Ureter (tissue), 1 donor: ENCODE results near the gene TMEM108. TPM values are rescaled to one million over a fixed set of nuclear protein-coding genes. Genes with fewer than 3 reads are reported as not detected.

ENCODE experiments used
- DNase-seq: peaks from one replicate; pipeline ENCODE4 v3.0.0-alpha.2; 2020; ENCODE audit warnings: low spot score
- total RNA-seq: library from RNA; stranded (reverse); gene quantifications from one replicate; pipeline ENCODE4 v1.2.4, GENCODE V29; 2023
- donor health status: DM: yes; HTN: yes; CAD: no.

TMEM108 gene
- total RNA-seq, 1 donor from 2014 or later, result 1.5 TPM

GRCh38 chr3:133330522-133330921, 292.3 kb downstream of the TMEM108 start:
- no peak for DNase-seq

DNA sequence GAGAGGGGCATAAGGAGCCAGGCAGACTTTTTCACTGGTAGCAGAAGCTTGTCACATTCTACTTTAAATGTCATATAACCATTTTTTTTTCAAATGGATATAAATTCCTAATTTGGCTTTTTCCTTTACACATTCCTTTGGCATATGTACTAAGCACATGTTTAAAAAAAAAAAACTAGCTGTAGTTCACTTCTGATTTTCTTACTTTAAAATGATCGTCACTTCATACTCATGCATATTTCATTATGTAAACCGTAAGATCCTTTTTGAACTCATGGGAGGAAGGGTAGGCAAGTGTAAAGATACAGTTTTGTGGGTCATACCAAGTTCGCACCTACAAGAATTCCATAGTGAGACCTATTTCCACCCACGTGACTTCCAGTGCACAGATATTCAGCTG, 316.5 kb downstream of the TMEM108 start:
- DNase-seq, result no peak

DNA sequence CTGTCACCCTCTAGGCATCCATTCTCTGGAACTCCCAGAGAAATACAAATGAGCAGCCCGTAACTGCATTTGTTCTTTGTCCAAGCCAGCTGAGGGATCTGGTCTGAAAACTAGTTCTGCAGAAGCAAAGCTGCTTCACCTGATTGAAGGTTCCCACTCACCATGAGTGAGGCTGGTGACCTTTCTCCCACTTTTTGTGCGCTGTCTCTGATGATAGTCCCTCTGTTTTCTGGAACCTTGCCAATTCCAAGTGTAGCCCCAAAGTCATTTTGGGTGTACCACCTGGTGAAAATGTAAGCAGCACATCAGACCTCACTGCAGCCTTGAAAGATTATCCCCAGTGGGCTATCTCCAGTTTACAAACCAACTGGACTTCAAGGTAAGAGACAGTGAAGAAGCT, 322.3 kb downstream of the TMEM108 start:
- DNase-seq, result no peak

DNA sequence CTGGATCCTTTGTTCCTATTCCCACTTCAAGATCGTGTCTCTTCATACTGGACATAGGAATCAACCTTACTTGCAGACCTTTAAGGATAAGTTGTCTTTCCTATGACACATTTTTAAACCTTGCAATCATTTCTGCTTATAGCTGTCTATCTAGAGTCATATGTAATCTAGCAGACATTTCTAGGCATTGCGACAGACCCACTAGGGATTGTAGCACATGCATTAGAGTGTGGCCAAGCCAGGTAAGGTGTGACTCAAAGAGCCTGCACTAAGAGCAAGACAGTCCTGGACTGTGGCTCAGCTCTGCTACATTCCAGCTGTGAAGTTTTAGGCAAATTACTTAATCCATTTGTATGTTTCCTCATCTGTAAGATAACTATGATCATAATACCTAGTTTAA, 322.8 kb downstream of the TMEM108 start:
- DNase-seq, result no peak

DNA sequence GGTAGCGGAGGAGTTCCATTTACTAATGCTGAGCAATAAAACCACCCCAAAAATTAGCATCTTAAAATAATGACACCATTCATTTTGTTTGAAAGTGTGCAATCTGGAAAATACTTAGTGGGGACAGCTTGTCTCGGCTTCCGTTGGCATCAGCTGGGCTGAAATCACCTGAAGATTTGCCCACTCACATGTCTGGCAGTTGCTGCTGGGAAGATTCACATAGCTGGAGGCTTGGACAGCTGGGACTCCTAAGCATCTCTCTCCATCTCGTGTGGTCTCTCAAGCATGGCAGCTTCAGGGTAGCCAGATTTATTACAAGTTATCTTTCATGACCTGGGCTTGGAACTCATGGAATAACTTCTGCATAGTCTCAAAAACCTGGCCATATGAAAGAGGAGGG, 323.2 kb downstream of the TMEM108 start:
- DNase-seq, result no peak

DNA sequence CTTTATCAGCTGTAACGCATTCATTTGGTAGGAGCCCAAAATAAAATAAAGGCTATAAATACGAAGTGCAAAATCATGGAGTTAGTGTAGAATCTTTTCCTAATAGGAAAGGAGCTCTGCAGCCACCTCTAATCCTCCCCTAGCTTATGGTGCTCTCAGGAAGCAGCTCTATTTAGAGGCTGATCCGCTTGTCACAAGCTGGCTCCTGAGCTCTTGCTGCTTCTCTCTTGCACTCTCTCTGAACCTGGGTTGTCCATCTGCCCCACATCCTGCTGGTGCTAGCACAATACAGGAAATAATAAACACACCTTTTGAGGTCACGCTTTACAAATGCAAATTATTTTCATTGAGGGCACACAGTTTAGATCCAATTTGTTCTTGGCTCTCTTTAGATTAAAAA, 324.3 kb downstream of the TMEM108 start:
- no peak for DNase-seq

- no peak for DNase-seq
These were observed 326.5 kb downstream of the TMEM108 start for GRCh38 chr3:133364704-133365103.

DNA sequence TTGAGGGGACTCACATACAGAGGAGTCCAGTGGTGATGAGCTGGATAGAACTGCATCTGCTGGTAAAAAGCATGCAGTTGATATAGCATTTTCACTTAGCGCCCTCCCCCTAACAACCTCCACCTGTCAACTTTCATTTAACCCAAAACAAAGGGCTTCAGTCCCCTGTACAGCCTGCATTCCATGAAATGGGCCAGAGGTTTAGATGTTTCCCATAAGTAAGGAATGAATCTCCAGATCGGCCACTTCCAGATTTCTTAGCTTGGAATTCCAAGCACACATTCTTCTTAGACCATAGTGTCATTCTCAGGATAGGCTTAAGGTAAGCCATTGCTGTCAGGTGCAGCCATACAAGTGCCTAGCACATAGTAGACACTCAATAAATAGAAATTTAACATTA, 328.7 kb downstream of the TMEM108 start:
- DNase-seq, result no peak

DNA sequence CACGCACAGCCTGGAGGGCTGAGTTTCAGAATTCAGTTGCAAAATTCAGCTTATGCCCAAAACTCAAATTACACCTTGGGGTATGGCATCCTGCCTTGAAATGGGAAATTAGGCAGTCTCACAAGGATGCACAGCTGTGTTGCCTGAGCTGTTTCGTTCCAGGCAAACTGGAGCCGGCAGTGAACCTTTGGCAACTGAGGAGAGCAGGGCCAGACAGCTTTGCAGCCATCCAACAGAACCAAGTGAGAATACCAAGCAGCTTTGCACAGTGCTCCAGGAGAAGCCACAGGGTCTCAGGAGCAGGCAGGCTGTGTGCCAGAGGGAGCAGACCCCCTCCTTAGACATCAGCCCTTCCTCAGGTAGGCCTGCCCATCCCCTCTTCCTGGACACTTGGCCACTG, 329.2 kb downstream of the TMEM108 start:
- no peak for DNase-seq

DNA sequence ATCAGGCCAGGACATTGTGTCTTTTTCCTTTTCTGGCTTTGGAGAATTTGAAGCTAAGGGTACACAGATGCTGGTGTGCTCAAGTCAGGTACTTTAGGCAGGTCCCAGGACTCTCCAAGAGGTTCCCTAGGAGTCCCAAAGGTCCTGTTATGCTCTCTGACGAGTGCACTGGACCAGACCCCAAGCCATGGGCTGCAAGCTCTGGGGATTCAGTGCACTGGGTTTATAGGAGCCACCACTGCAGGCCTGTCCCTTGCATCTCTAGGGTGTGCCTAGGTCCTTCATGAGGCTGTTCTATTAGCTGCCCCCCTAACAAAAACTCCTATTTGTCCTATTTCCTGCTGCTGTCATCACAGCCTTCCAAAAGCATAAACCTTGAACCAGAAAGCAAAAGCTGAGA, 329.8 kb downstream of the TMEM108 start:
- no peak for DNase-seq

GRCh38 chr3:133368371-133369067, 330.3 kb downstream of the TMEM108 start:
- DNase-seq, result no peak

GRCh38 chr3:133369068-133369440, 330.9 kb downstream of the TMEM108 start:
- no peak for DNase-seq

- peak; percentile 7 for DNase-seq
These were observed 333.0 kb downstream of the TMEM108 start for GRCh38 chr3:133371181-133371580.

DNA sequence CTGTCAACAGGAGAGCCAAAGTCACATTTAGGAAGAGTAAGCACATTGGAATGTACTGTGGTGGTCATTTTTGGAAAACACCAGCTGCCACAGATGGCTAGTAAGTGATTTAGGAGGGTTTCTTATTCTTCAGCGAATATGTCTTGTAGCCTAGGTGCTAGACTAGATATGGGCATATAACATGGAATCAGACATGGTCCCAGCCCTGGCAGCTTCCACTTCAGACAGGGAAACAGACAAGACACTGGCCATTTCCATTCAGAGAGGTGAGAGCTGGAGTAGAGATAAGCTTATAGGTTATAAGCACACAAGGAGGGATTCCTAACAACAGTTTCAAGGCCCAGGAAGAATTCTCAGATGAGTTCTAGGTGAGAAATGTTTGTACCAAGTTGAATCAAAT, 333.5 kb downstream of the TMEM108 start:
- DNase-seq, result peak; percentile 5

DNA sequence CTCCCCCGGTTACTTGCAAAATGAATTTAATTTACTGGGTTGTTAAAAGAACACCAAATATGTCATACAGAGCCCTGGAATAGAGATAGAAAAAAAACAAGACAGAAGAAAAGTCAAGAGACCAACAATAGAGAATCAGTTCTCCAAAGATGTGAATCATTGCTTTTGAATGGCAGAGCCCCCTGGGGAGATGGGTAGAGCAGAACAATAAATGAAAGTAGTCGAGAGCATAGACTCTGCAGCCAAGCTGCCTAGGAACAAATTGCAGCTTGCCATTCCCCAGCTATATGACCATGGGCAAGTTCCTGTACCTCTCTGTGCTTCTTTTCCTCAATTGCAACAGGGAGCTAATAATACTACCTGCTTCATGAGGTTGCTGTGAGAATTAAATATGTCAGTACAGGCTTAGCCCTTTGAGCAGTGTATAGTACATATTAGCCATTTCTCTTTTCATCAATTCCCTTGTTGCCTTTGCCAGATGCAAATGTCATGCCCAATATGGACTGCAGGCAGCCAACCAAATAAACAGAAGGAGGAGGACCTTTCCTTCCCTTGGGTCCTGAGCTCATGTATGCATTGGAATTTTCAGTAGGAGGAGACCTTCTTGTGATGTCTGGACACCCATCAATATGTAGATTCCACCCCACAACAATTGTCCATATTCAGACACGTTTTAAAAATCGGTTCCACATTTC, 336.7 kb downstream of the TMEM108 start:
- no peak for DNase-seq

GRCh38 chr3:133375403-133375745, 337.2 kb downstream of the TMEM108 start:
- DNase-seq, result no peak

DNA sequence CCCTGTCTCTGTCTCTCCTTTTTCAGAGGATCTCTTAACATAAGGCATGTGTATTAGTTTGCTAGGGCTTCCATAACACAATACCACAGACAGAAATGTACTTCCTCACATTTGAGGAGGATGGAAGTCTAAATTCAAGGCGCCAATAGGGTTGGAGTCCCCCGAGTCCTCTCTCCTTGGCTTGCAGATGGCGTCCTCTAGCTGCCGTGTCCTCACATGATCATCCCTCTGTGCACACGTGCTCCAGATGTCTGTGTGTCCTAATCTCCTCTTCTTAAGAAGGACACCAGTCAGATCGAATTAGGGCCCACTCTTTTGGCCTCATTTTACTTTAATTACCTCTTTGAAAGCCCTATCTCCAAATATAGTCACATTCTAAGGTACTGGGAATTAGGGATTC, 338.6 kb downstream of the TMEM108 start:
- no peak for DNase-seq

GRCh38 chr3:133377396-133377795, 339.2 kb downstream of the TMEM108 start:
- no peak for DNase-seq

DNA sequence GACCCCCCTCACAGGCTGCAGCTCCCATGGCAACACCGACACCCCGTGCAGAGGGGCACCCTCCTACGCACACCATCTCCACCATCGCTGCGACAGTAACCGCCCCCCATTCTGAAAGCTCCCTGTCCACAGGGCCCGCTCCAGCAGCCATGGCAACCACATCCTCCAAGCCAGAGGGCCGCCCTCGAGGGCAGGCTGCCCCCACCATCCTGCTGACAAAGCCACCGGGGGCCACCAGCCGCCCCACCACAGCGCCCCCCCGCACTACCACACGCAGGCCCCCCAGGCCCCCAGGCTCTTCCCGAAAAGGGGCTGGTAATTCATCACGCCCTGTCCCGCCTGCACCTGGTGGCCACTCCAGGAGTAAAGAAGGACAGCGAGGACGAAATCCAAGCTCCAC, 341.7 kb downstream of the TMEM108 start:
- no peak for DNase-seq

- DNase-seq, result no peak
These were observed 342.5 kb downstream of the TMEM108 start for GRCh38 chr3:133380481-133381225.

- DNase-seq, result no peak
These were observed 343.3 kb downstream of the TMEM108 start for GRCh38 chr3:133381346-133382109.

DNA sequence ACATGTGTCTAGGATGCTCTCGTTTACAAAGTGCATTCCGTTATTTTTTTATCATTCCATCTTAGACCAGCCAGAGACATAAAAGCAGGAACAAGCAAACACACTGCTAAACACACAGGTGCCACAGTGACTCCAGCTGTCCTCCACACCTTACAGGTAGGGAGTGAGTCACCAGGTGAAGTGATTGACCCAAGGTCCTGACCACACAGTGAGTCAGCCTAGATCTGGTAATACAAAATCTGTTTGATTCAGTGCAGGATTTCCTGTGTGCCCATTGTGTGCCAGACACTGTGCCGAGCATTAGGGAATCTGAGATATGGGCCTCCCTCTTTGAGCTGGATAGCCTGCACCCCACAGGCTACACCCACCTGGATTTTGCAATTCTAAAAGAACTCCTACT, 345.0 kb downstream of the TMEM108 start:
- no peak for DNase-seq
